GM06990 (cell line): ENCODE measurements around the gene OR51A2.

ENCODE experiments used
- DNase-seq: peaks from one replicate; pipeline ENCODE4 v3.0.0-alpha.2; 2011; ENCODE audit not compliant: insufficient read length; ENCODE audit errors: extremely low read depth
- H3K27me3 ChIP-seq: replicated peaks from 2 replicates; pipeline ENCODE4 v1.6.0; 2011; ENCODE audit warnings: low read length; ENCODE audit not compliant: control insufficient read depth, insufficient read depth
- H3K36me3 ChIP-seq: 2 replicates; pipeline ENCODE4 v1.5.1; 2011; ENCODE audit warnings: low read length; ENCODE audit not compliant: control insufficient read depth, insufficient read depth
- H3K4me3 ChIP-seq: replicated peaks from 2 replicates; pipeline ENCODE4 v1.5.1; 2011; ENCODE audit warnings: low read depth, mild to moderate bottlenecking, control low read depth, low read length
- CTCF ChIP-seq: IDR thresholded peaks from 2 replicates; pipeline ENCODE4 v1.5.1; 2011; ENCODE audit warnings: low read length, control low read depth, mild to moderate bottlenecking, inconsistent platforms; ENCODE audit not compliant: insufficient read depth, poor library complexity, severe bottlenecking

OR51A2 gene

GRCh38 chr11:4919250-4919649 lies 36.3 kb downstream of the OR51A2 start, which contains the start of gene OR51G2:
OR51G2 (minus strand) TSS chr11:4919350; CDS start chr11:4915663, 3,687 bp downstream.
- TF ChIP-seq CTCF = no peak
- DNase-seq = no peak
- Histone ChIP-seq H3K36me3 (no peaks in the 10 kb centered on the region), H3K4me3 (no peak within 1 kb of the TSS), H3K27me3 (no peaks in the 10 kb centered on the region)

GRCh38 chr11:4916581-4916980 lies 38.9 kb downstream of the OR51A2 start:
- TF ChIP-seq CTCF = no peak
- DNase-seq = no peak
- Histone ChIP-seq H3K4me3 (no peak overlapping the region), H3K27me3 (no peaks in the 10 kb centered on the region), H3K36me3 (no peaks in the 10 kb centered on the region)
